NB4 (cell line): ENCODE measurements around the gene DNASE1L3.

Source experiments
- DNase-seq: peaks from one replicate; pipeline ENCODE4 v3.0.0; 2010; ENCODE audit warnings: low read depth
- H3K4me3 ChIP-seq: one replicate; pipeline ENCODE4 v1.5.1; 2011; ENCODE audit warnings: mild to moderate bottlenecking, low read depth, low read length, moderate library complexity
- MYC ChIP-seq: IDR thresholded peaks from 2 replicates; pipeline ENCODE4 v1.6.1; 2011; ENCODE audit warnings: low read depth, low read length
- POLR2A ChIP-seq: IDR thresholded peaks from 2 replicates; pipeline ENCODE4 v1.6.1; 2011; ENCODE audit warnings: mild to moderate bottlenecking; ENCODE audit not compliant: insufficient read length; ENCODE audit errors: extremely low read depth
- TF ChIP-seq, protein P1 (sequence below): IDR thresholded peaks from one replicate; pipeline ENCODE4 v1.5.1; 2012; ENCODE audit warnings: low read depth, low read length
- TF ChIP-seq, protein P2 (sequence below): IDR thresholded peaks from 2 replicates; pipeline ENCODE4 v1.6.1; 2011; ENCODE audit warnings: low read depth, low read length

DNASE1L3 gene, protein sequence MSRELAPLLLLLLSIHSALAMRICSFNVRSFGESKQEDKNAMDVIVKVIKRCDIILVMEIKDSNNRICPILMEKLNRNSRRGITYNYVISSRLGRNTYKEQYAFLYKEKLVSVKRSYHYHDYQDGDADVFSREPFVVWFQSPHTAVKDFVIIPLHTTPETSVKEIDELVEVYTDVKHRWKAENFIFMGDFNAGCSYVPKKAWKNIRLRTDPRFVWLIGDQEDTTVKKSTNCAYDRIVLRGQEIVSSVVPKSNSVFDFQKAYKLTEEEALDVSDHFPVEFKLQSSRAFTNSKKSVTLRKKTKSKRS

DNA sequence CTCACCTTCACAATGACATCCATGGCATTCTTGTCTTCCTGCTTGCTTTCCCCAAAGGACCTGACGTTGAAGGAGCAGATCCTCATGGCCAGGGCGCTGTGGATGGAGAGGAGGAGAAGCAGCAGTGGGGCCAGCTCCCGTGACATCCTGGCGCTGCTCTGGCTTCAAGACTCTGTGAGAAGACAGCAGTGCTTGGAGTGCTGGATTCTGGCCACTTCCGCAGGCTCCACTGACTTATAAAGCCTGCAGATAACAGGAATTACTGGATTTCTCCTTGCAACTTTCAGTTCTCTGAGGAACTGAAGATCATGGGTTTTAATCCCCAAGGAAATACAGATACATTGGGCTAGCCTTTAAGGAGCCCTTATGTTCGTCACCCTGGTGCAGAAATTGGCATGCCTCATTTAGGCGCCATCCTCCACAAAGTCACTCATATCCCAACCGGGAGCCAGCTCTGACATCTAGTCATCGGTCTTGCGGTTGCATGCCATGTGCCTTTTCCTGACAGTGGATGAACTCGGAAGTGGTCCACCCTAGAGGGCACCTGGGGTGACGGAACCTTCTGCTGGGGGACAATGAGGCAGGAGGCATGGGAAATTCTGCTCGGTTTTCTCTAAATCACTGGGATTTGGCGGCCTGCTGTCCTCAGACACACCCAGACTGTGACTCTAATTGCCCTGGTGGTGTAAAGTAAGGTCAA lies at the start of gene DNASE1L3:
Gene DNASE1L3 (minus strand): TSS at position 212 of the 700 bp plus-strand sequence. CDS start 66 bp downstream, at position 146.
- no peak for DNase-seq
- TF ChIP-seq POLR2A (no peak), MYC (no peak)
- TF ChIP-seq, protein P1, sequence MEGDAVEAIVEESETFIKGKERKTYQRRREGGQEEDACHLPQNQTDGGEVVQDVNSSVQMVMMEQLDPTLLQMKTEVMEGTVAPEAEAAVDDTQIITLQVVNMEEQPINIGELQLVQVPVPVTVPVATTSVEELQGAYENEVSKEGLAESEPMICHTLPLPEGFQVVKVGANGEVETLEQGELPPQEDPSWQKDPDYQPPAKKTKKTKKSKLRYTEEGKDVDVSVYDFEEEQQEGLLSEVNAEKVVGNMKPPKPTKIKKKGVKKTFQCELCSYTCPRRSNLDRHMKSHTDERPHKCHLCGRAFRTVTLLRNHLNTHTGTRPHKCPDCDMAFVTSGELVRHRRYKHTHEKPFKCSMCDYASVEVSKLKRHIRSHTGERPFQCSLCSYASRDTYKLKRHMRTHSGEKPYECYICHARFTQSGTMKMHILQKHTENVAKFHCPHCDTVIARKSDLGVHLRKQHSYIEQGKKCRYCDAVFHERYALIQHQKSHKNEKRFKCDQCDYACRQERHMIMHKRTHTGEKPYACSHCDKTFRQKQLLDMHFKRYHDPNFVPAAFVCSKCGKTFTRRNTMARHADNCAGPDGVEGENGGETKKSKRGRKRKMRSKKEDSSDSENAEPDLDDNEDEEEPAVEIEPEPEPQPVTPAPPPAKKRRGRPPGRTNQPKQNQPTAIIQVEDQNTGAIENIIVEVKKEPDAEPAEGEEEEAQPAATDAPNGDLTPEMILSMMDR: no peak
- TF ChIP-seq, protein P2, sequence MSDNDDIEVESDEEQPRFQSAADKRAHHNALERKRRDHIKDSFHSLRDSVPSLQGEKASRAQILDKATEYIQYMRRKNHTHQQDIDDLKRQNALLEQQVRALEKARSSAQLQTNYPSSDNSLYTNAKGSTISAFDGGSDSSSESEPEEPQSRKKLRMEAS: no peak

DNA sequence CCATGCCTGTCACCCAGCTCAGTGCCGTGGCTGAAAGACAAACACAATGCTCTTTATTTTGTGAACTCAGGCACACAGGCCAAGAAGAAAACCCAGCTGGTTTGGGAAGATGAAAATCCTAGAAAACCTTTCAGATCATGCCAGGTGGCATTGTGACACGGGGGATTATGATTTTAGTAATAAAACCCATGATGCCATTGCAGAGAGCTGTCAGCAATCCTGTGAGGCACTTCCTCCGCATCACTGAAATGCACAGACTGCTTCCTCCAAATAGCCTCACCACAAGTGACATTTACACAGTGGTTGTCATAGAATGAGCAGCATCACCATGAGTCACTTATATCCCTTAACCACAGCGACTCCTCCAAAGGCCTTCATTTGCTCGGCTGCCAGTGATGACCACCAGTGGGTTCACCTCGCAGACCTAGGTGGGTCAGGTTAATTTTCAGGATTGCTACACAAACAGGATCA lies 49.5 kb upstream of the DNASE1L3 start:
- peak; percentile 75 for DNase-seq
- TF ChIP-seq, protein P1: no peak
- TF ChIP-seq MYC (no peak), POLR2A (no peak)
- TF ChIP-seq, protein P2: no peak
- no peak overlapping the region for H3K4me3 ChIP-seq

More for the DNA sequence above, at the start of gene DNASE1L3:
- no peak within 1 kb of the TSS for H3K4me3 ChIP-seq

DNA sequence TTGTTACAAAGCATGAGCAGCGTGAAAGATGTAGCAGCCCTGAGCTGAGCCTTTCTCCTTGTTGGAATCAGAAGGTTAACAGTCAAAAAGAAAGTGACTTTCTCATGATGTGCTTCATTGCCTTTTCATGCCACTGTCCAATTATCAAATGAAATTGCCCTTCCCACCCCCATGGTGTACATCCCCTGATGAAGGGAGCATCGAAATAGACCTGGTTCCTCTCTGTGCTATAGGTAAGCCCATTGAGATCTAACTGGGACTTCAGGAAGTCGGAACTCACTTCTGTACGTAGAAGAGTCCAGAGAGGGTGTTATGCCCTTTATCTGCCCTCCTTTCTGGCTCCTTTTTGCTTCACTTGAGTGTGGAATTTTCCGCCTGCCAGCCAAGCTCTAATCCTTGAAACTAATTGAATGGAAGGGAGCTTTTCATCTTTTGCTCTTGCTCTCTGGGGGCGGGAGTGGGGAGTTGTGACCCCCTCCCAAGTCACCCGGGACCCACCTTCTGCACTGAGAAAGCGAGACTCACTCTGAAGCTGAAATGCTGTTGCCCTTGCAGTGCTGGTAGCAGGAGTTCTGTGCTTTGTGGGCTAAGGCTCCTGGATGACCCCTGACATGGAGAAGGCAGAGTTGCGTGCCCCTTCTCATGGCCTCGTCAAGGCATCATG lies 47.8 kb upstream of the DNASE1L3 start:
- TF ChIP-seq, protein P1: no peak
- TF ChIP-seq POLR2A (no peak), MYC (no peak)
- TF ChIP-seq, protein P2: no peak
- no peak for DNase-seq
- H3K4me3 ChIP-seq: no peak overlapping the region

DNA sequence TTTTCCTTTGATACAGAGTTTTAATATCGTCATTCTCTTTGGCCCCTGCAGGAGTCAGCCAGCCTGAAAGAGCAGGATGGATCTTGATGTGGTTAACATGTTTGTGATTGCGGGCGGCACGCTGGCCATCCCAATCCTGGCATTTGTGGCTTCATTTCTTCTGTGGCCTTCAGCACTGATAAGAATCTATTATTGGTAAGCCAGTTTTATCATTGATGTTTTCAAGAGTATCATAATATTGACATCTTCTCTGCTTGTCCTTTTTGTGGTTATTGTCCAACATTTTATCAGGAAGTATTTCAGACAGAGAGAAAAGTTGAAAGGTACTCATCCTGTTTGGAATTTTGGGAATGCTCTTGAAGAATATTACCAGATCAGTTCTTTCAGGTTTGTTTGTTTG lies 45.7 kb upstream of the DNASE1L3 start:
- no peak overlapping the region for H3K4me3 ChIP-seq
- no peak for DNase-seq
- TF ChIP-seq POLR2A: no peak
- TF ChIP-seq, protein P2: no peak

DNA sequence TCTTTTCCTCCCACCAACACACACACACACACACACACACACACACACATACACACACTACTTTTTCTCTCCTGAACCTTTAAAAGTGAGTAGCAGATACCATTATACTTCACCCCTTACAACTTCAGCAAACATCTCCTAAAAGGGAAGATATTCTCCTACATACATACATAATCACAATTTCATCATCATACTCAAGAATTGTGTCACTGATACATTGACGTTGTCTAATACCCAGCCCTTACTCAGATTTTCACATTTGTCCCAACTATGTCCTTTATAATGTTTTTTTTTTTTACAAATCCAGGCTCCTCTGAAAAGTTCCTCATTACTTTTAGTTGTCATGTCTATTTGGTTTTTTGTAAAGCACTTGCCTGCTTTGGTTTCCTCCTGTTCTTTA lies 45.3 kb upstream of the DNASE1L3 start:
- no peak for DNase-seq
- no peak overlapping the region for H3K4me3 ChIP-seq
- TF ChIP-seq POLR2A: no peak
- TF ChIP-seq, protein P1: no peak
- TF ChIP-seq, protein P2: no peak
- TF ChIP-seq MYC: no peak

DNA sequence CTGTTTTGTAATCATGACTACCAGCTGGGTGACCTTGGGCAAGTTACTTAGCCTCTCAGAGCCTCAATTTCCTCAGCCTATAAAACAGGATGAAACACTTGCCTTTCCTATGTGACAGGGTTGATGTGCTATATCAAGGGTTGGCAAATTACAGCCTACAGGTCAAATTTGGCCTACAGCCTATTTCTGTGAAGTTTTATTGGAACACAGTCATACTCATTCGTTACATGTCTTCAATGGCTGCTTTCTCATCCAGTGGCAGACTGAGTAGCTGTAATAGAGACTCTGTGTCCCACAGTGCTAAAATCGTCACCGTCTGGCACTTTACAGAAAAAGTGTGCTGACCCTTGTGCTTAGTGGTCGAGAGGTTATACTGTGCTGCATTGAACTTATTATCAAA lies 43.4 kb upstream of the DNASE1L3 start:
- no peak for DNase-seq
- TF ChIP-seq POLR2A (no peak), MYC (no peak)
- TF ChIP-seq, protein P2: no peak
- TF ChIP-seq, protein P1: no peak
- no peak overlapping the region for H3K4me3 ChIP-seq
